ENCODE results near the gene CELA3A.

CELA3A gene

GRCh38 chr1:22052115-22053016, 50.9 kb downstream of the CELA3A start, which contains the start of gene CDC42:
CDC42 (plus strand) TSS chr1:22052709; CDS start chr1:22078479, 25,770 bp downstream.
- DNase-seq, result peak; percentile 60

GRCh38 chr1:22053017-22053860, 51.8 kb downstream of the CELA3A start:
- no peak for DNase-seq

GRCh38 chr1:22053861-22054770, 52.7 kb downstream of the CELA3A start:
- DNase-seq, result no peak

GRCh38 chr1:22055463-22055862, 54.0 kb downstream of the CELA3A start:
- DNase-seq, result no peak

- DNase-seq, result no peak
Measured at GRCh38 chr1:22056043-22056442, 54.6 kb downstream of the CELA3A start.

- DNase-seq, result no peak
Measured at GRCh38 chr1:22056936-22057335, 55.5 kb downstream of the CELA3A start.

GRCh38 chr1:22057861-22058260, 56.4 kb downstream of the CELA3A start:
- no peak for DNase-seq

Measured in NCI-H1417 treated with DMSO at 0.1 percent for 48 hours (cell line).